RWPE2 (cell line): Measurements from ENCODE around the gene CKM.
A peak's percentile ranks its signal among the peaks of the same experiment; 100 is the strongest.

ENCODE experiments used
- ATAC-seq: fragments of 200-7000 bp; cut with Tn5 transposase; 3 replicates; pipeline ENCODE4 v1.9.1; 2021; ENCODE audit warnings: low read depth
- DNase-seq: peaks from one replicate; pipeline ENCODE4 v3.0.0-alpha.2; 2020; ENCODE audit warnings: low spot score
- H3K27ac ChIP-seq: fragments of 450-650 bp; 2 replicates; pipeline ENCODE4 v1.5.1; 2017; ENCODE audit warnings: mild to moderate bottlenecking; ENCODE audit not compliant: poor library complexity, severe bottlenecking
- H3K27me3 ChIP-seq: fragments of 250-450 bp; sonication (Bioruptor Pico); 2 replicates; pipeline ENCODE4 v1.5.1; 2021; ENCODE audit warnings: mild to moderate bottlenecking, moderate library complexity; ENCODE audit not compliant: insufficient read depth, poor library complexity, severe bottlenecking
- H3K36me3 ChIP-seq: fragments of 250-450 bp; sonication (Bioruptor Pico); 2 replicates; pipeline ENCODE4 v1.5.1; 2020; ENCODE audit warnings: low read depth, mild to moderate bottlenecking, moderate library complexity
- H3K4me1 ChIP-seq: fragments of 250-450 bp; sonication (Bioruptor Pico); 2 replicates; pipeline ENCODE4 v1.5.1; 2021; ENCODE audit warnings: mild to moderate bottlenecking, moderate library complexity; ENCODE audit not compliant: insufficient read depth, poor library complexity, severe bottlenecking
- H3K4me3 ChIP-seq: fragments of 250-450 bp; sonication (Bioruptor Pico); 2 replicates; pipeline ENCODE4 v1.5.1; 2021; ENCODE audit warnings: mild to moderate bottlenecking, moderate library complexity; ENCODE audit not compliant: severe bottlenecking
- H3K9me3 ChIP-seq: fragments of 250-450 bp; sonication (Bioruptor Pico); 2 replicates; pipeline ENCODE4 v1.5.1; 2021; ENCODE audit warnings: mild to moderate bottlenecking, moderate library complexity; ENCODE audit not compliant: severe bottlenecking
- CTCF ChIP-seq: fragments of 450-650 bp; IDR thresholded peaks from one replicate; pipeline ENCODE4 v1.5.1; 2017; ENCODE audit warnings: mild to moderate bottlenecking, moderate library complexity; ENCODE audit not compliant: poor library complexity, severe bottlenecking

CKM gene

GRCh38 chr19:45352914-45353796 is 30.5 kb upstream of the CKM start:
- no peaks in the 10 kb centered on the region for H3K9me3 ChIP-seq
- H3K4me1 ChIP-seq, result no peaks in the 10 kb centered on the region
- no peaks in the 10 kb centered on the region for H3K27me3 ChIP-seq
- peaks cover 80% of the 10 kb centered on the region for H3K36me3 ChIP-seq
- DNase-seq, result peak; percentile 64
- no peak for TF ChIP-seq CTCF
- H3K4me3 ChIP-seq, result no peak overlapping the region
- H3K27ac ChIP-seq, result no peak overlapping the region
- ATAC-seq, result peak; percentile 13; the same call in 1 of the 3 replicates

GRCh38 chr19:45352471-45352870 is 29.8 kb upstream of the CKM start:
- H3K4me1 ChIP-seq, result no peaks in the 10 kb centered on the region
- ATAC-seq, result no peak
- no peaks in the 10 kb centered on the region for H3K27me3 ChIP-seq
- no peaks in the 10 kb centered on the region for H3K9me3 ChIP-seq
- peaks cover 73% of the 10 kb centered on the region for H3K36me3 ChIP-seq
- no peak overlapping the region for H3K27ac ChIP-seq
- no peak for TF ChIP-seq CTCF
- H3K4me3 ChIP-seq, result no peak overlapping the region
- no peak for DNase-seq

- Histone ChIP-seq H3K27me3 (no peaks in the 10 kb centered on the region), H3K27ac (no peak overlapping the region), H3K36me3 (peaks cover 69% of the 10 kb centered on the region), H3K9me3 (no peaks in the 10 kb centered on the region), H3K4me3 (no peak overlapping the region), H3K4me1 (no peaks in the 10 kb centered on the region)
- TF ChIP-seq CTCF, result no peak
- DNase-seq (no peak), ATAC-seq (no peak)
Measured at GRCh38 chr19:45352062-45352461, 29.4 kb upstream of the CKM start.

GRCh38 chr19:45351401-45351952 is 28.8 kb upstream of the CKM start:
- no peaks in the 10 kb centered on the region for H3K4me1 ChIP-seq
- no peaks in the 10 kb centered on the region for H3K9me3 ChIP-seq
- TF ChIP-seq CTCF, result no peak
- ATAC-seq, result 0 out of 3 replicates have a peak, but pooled peaks have one; percentile 8
- no peak overlapping the region for H3K27ac ChIP-seq
- peak; percentile 65 for DNase-seq
- H3K4me3 ChIP-seq, result no peak overlapping the region
- peaks cover 64% of the 10 kb centered on the region for H3K36me3 ChIP-seq
- H3K27me3 ChIP-seq, result no peaks in the 10 kb centered on the region
